DLD1 (cell line): ENCODE data around the gene ENGASE.

Experiments
- in situ Hi-C: cut with HindIII; loops from 2 replicates; pipeline ENCODE4 v1.10.0; 2017; ENCODE audit warnings: low sequenced_read_pairs

The ENGASE gene

DNA sequence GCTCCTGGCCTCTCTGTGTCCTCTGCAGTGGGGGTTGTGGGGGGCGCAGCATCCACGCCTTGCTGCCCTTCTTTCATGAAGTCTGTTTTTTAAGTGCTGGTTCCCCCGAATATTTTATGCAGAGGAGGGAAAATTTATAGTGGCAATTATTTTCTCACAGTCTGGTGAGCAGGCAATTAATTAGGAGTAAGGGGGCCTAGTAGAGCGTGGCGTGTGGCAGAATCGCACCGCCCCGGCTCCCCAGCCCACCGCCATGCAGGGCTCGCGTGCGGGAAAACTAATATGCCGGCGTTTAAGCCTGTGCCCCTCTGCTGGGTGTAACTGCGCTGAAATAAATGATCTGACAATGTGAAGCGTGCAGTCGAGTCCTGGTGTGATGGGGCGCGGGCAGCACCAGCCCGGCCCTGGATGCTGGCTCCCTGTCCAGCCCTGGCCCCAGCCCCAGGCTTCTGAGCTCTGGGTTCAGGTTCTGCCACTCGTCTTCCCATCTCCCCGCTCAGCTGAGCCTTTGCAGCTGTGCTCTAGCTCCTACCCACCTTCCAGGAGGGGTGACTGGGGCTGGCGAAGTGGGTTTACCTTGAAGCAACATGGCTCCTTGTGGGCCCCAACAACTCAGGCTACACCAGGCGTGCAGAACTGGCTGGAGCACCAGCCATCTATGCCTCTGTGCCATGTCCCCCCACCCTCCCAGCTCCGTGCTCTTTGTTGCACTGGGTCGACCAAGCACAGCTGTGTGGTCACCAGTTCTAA, 13.8 kb downstream of the ENGASE start:
- in situ Hi-C loops, result no loop called here

DNA sequence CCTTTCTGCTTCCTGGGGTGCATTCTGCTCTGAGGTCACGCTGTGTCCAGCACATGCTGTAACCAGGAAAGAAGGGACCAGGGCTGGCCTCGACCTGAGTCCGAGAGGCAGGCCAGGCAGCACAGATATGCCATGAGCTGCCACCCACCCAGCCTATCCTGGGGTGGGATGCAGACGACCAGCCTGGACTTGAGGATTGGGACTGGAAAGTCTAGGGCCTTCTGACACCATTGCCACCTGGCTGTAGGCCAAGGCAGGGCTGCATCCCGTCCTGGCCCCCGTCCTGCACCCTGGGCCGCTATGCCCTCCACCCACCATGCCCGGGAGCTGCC, 14.3 kb downstream of the ENGASE start:
- in situ Hi-C loops, result no loop called here

DNA sequence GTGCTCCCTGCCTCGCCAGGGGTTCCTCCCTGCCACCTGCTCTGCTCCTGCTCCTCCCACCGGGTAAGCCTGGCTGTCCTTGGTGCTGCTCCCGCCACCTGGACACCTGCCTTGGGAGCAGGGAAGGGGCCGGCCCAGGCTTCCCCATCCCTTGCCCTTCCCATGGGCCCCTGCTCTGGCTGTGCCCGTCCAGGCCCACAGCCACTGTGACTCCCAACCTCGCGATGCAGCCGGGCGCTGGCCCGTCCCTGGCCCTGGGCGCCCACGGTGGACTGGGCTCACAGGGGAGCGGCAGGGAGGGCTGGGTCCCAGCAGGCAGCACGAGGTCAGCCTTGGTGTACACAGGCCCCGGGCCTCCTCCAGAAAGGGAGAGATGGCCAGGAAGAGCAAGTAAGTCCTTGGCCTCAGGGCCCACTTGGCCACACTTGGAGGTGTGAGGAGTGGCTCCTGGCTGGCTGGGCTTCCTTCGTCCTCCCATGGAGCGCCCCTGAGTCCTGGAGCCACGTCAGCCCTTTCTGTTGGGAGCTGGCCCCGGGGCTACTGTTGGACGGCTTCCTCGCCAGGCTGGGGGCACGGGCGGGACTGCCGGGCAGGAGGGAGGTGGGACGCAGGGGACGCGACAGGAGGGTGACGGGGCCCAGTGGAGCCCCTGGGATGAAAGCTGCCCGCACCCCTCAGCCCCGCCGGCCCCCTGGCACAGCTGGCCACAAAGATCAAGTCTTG, 15.3 kb downstream of the ENGASE start:
- in situ Hi-C loops, result loop anchor here (5.0 to 10.0 kb wide), 2 partner anchors 57 to 285 kb away; no protein-coding TSS in a partner anchor

GRCh38 chr17:79090443-79091225, 16.0 kb downstream of the ENGASE start:
- in situ Hi-C loops, result loop anchor here (5.0 to 10.0 kb wide), 2 partner anchors 57 to 284 kb away; no protein-coding TSS in a partner anchor

GRCh38 chr17:79091226-79091670, 16.6 kb downstream of the ENGASE start:
- in situ Hi-C loops, result loop anchor here (5.0 to 10.0 kb wide), 2 partner anchors 56 to 284 kb away; no protein-coding TSS in a partner anchor

GRCh38 chr17:79092567-79092966, 17.9 kb downstream of the ENGASE start:
- in situ Hi-C loops, result loop anchor here (5.0 to 10.0 kb wide), 2 partner anchors 55 to 282 kb away; no protein-coding TSS in a partner anchor

DNA sequence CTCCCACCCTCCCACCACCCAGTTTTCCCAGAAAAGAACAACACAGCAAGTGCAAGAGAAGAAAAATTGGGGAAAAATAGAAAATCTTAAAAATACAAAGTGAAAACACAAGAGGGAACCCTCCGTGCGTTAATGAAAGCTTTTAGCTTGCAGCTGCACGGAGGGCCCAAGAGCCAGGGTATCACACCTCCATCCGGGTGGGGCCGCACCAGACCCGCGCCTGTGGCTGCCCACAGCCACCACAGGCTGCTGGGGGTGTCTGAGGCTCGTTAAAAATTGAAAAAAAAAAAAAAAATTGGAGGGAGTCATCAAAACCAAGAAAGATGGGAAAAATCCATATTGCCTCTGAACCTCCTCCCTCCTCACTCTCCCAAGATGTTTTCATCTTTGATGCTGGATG, 18.6 kb downstream of the ENGASE start:
- in situ Hi-C loops, result loop anchor here (5.0 to 10.0 kb wide), 2 partner anchors 54 to 282 kb away; no protein-coding TSS in a partner anchor

DNA sequence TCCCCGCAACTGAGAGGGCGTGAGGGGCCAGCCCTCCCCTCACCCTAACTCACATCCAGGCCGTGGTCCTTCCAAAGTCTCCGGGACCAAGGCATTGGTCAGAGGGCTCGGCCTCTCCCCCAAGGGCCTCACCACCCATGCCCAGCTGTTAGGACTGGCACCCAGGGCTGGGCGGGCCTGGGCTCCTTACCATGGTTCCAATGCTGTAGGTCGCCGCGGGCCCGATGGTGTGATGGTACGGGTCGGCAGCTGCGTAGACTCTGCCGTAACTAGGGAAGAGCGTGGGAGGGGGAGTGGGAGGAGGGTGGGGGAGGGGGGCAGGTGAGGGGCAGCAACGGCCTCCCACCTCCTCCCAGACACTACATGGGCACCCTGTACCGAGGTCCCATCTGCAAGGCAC, 19.6 kb downstream of the ENGASE start:
- in situ Hi-C loops, result loop anchor here (5.0 to 10.0 kb wide), 2 partner anchors 53 to 281 kb away; no protein-coding TSS in a partner anchor

DNA sequence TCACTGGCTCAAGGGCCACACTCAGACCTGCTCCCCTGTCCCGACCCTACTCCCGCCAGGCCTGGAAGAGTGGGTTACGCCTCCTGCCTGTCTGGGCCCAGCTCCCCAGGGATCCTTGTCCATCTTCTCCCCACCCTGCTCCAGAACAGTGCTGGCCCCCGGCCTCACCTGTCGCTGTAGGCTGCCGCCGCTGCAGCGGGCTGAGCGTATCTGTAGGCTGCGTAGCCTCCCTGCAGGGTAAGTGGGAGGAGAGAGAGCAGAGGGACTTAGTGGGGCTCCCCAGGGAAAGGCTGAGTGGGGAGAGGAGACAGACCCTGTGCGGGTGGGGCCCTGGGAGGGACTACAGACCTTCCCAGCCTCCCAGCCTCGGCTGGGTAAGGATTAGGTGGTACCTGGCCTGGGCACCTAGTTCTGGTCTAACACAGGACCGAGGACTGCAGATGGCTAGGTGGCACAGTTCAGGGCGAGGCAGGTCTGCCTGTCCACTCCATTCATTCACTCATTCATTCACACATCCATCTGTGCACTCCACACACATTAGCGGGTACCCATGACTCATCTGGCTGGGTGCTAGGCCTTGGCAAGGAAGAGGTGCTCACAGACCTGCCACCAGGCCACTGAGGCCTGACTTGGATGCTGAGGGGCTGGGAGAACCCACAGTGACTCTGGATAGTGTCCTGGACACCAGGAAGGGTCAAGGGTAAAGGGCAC, 20.9 kb downstream of the ENGASE start:
- in situ Hi-C loops, result loop anchor here (10.0 kb wide), 1 partner anchor 279 kb away; no protein-coding TSS in a partner anchor

DNA sequence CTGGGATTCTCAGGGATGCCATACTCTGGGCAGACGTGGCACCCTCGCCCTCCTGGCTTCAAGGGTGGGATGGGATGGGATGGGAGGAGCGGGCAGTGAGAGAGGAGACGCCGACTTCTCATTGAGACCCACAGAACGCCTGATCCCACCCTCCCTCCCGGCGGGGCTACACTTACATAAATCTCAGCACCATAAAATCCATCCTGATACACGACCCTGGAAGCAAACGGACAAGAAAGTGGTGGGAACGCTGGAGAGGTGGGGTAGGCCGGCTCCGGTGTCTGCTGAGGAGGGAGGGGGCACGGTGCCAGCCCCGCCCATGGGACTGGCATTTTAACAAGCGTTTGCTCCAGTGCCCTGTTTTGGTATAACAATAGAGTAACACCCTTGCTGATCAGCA, 21.9 kb downstream of the ENGASE start:
- in situ Hi-C loops, result loop anchor here (10.0 kb wide), 1 partner anchor 278 kb away; no protein-coding TSS in a partner anchor

DNA sequence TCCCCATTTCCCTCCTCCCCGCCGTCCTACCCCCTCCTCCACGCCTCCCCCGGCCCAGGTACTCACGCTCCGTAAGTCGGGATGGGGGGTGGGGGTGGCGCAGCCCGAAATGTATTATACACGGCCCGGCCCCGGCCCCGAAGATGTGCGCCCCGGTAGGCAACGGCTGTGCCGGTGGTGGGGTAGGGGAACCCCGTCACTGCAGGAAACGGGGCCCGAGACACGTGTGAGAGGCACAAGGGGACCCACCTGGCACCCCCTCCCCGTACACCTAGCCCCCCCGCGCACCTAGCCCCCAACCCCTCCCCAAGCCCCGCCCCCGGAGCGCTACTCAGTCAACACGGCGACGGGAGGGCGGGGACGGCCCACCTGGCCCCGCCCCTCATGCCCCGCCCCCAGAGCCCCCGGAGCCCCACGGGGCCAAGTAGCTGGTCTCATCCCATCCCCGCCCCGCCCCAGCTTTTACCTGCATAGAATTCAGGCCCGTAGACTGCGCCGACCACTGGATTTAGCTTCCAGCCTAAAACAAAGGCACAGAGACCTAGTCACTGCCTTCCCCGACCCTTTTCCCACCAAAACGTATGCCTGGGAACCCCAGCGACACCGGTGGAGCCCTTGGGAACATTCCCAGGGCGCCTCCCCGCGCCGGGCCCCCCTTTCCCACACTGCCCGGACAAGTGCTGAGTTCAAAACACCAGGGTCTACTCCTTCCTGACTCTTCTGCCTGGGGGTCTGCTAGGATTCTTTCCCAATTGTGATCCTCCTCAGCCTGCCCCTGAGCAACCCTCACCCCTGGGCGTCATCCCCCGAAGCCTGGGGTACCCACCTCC, 22.8 kb downstream of the ENGASE start:
- in situ Hi-C loops, result loop anchor here (10.0 kb wide), 1 partner anchor 277 kb away; no protein-coding TSS in a partner anchor

GRCh38 chr17:79098282-79098867, 23.8 kb downstream of the ENGASE start:
- in situ Hi-C loops, result loop anchor here (10.0 kb wide), 1 partner anchor 276 kb away; no protein-coding TSS in a partner anchor

GRCh38 chr17:79100405-79100804, 25.8 kb downstream of the ENGASE start:
- in situ Hi-C loops, result no loop called here

- in situ Hi-C loops, result no loop called here
Observed at GRCh38 chr17:79101111-79101673, 26.6 kb downstream of the ENGASE start.

GRCh38 chr17:79102214-79102613, 27.6 kb downstream of the ENGASE start:
- in situ Hi-C loops, result no loop called here

- in situ Hi-C loops, result no loop called here
Observed at GRCh38 chr17:79104898-79105600, 30.4 kb downstream of the ENGASE start.

DNA sequence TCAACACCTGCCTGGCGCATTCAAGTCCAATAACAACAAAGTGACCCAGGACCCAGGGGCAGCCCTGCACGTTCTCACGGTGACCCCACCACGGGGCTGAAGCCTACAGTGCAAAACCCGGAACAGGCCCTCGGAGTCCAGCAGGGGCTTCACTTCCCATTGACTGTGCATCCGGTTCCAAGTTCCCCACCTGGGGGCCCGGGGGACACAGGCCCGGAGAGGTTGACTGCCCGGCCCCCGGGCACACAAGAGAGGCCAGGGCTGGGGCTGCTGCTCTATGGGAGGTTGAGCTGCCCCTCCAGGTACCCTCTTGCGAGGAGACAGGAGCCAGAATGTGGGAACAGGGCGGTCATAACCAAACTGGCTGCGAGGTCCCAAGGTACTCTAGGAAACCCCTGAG, 31.3 kb downstream of the ENGASE start:
- in situ Hi-C loops, result no loop called here

- in situ Hi-C loops, result no loop called here
Observed at GRCh38 chr17:79106958-79107357, 32.3 kb downstream of the ENGASE start.
